ENCODE data around the gene ADAMTS20. TPM values are rescaled to one million over a fixed set of nuclear protein-coding genes. Genes with fewer than 3 reads are reported as not detected.

The ADAMTS20 gene
- total RNA-seq, 1 experiment from 2014 or later = not detected

GRCh38 chr12:43338848-43339526 is 213.0 kb downstream of the ADAMTS20 start:
- in situ Hi-C loops (cut with HindIII; ENCODE audit: low pct_unique_long_range_greater_than_20kb, low sequenced_read_pairs) (no loop called here), intact Hi-C loops (cut with micrococcal nuclease; ENCODE audit: unreplicated experiment) (no loop called here)
- CTCF ChIA-PET = interaction anchor here (0.5 to 0.6 kb wide), 2 partner anchors 854 to 891 kb away, joined by 5 read pairs; no protein-coding TSS in a partner anchor
- peak; percentile 87 for ATAC-seq
- Histone ChIP-seq H3K27ac (ENCODE audit: low read length) (peak overlapping the region; percentile 57; the same call in 1 of the 2 replicates), H3K27me3 (ENCODE audit: control insufficient read depth, insufficient read depth, low read length) (no peaks in the 10 kb centered on the region), H3K4me3 (ENCODE audit: low read depth in 2 of 2, low read length in 2 of 2) (no peak overlapping the region), H3K4me1 (ENCODE audit: control insufficient read depth, insufficient read depth, low read length) (peaks cover 16% of the 10 kb centered on the region), H3K36me3 (ENCODE audit: control insufficient read depth, insufficient read depth, low read length) (no peaks in the 10 kb centered on the region), H3K9me3 (ENCODE audit: control insufficient read depth, insufficient read depth, low read depth, low read length) (no peaks in the 10 kb centered on the region; the same call in 1 of the 2 replicates)
- no peak for DNase-seq (ENCODE audit: low read depth, low spot score)
- no TSS peak for BruUV-seq (replicated peaks)
- no peak for TF ChIP-seq TCF7L2 (IDR thresholded peaks at IDR 0.05; ENCODE audit: low read depth, low read length)
- no peak for TF ChIP-seq POLR2AphosphoS5 (IDR thresholded peaks at IDR 0.05; ENCODE audit: low read depth, low read length)
- peak; percentile 56 for TF ChIP-seq CTCF (IDR thresholded peaks at IDR 0.05)
- POLR2A ChIA-PET = no interaction called here

GRCh38 chr12:43337571-43338444 is 214.2 kb downstream of the ADAMTS20 start:
- BruUV-seq (replicated peaks) = no TSS peak
- POLR2A ChIA-PET = no interaction called here
- no peak for DNase-seq (ENCODE audit: low read depth, low spot score)

More at GRCh38 chr12:43337571-43338444, 214.2 kb downstream of the ADAMTS20 start:
- Histone ChIP-seq H3K27ac (ENCODE audit: low read length) (peak overlapping the region; percentile 68; the same call in 1 of the 2 replicates), H3K9me3 (ENCODE audit: control insufficient read depth, insufficient read depth, low read depth, low read length) (no peaks in the 10 kb centered on the region; the same call in 1 of the 2 replicates), H3K4me3 (ENCODE audit: low read depth in 2 of 2, low read length in 2 of 2) (no peak overlapping the region), H3K36me3 (ENCODE audit: control insufficient read depth, insufficient read depth, low read length) (no peaks in the 10 kb centered on the region), H3K4me1 (ENCODE audit: control insufficient read depth, insufficient read depth, low read length) (peaks cover 19% of the 10 kb centered on the region), H3K27me3 (ENCODE audit: control insufficient read depth, insufficient read depth, low read length) (no peaks in the 10 kb centered on the region)
- CTCF ChIA-PET = no interaction called here
- in situ Hi-C loops (cut with HindIII; ENCODE audit: low pct_unique_long_range_greater_than_20kb, low sequenced_read_pairs) = no loop called here
- no peak for TF ChIP-seq SIN3A (IDR thresholded peaks at IDR 0.05; ENCODE audit: borderline replicate concordance, insufficient read depth, low read depth, low read length)
- TF ChIP-seq POLR2AphosphoS5 (IDR thresholded peaks at IDR 0.05; ENCODE audit: low read depth, low read length) = no peak
- no peak for TF ChIP-seq CTCF (IDR thresholded peaks at IDR 0.05)
- TF ChIP-seq REST (IDR thresholded peaks at IDR 0.05; ENCODE audit: insufficient read depth in 1 of 2, low read depth in 2 of 2, low read length in 1 of 2) = no peak
- TF ChIP-seq TCF7L2 (IDR thresholded peaks at IDR 0.05; ENCODE audit: low read depth, low read length) = no peak
- intact Hi-C loops (cut with micrococcal nuclease; ENCODE audit: unreplicated experiment) = no loop called here
- no peak for ATAC-seq
